Raji (cell line): ENCODE data around the gene COPS8.

Experiments
- POLR2A ChIP-seq: IDR thresholded peaks from 2 replicates; pipeline ENCODE4 v1.6.1; 2011; ENCODE audit warnings: low read depth, low read length, control low read depth; ENCODE audit not compliant: insufficient read depth

Gene COPS8

GRCh38 chr2:237084444-237084843, 1.2 kb upstream of the COPS8 start:
- TF ChIP-seq POLR2A: no peak

- TF ChIP-seq POLR2A: no peak
These were observed 5.2 kb downstream of the COPS8 start for GRCh38 chr2:237090906-237091305.

GRCh38 chr2:237091779-237092436, 6.2 kb downstream of the COPS8 start:
- no peak for TF ChIP-seq POLR2A

- no peak for TF ChIP-seq POLR2A
These were observed 6.8 kb downstream of the COPS8 start for GRCh38 chr2:237092506-237092905.

GRCh38 chr2:237092920-237093781, 7.5 kb downstream of the COPS8 start:
- TF ChIP-seq POLR2A: no peak

GRCh38 chr2:237096201-237096600, 10.5 kb downstream of the COPS8 start:
- TF ChIP-seq POLR2A: no peak

GRCh38 chr2:237096911-237097310, 11.2 kb downstream of the COPS8 start:
- no peak for TF ChIP-seq POLR2A

GRCh38 chr2:237097326-237097910, 11.7 kb downstream of the COPS8 start:
- no peak for TF ChIP-seq POLR2A

- no peak for TF ChIP-seq POLR2A
These were observed 12.4 kb downstream of the COPS8 start for GRCh38 chr2:237097911-237098702.

GRCh38 chr2:237099804-237100203, 14.1 kb downstream of the COPS8 start:
- no peak for TF ChIP-seq POLR2A

- TF ChIP-seq POLR2A: no peak
These were observed 15.7 kb downstream of the COPS8 start for GRCh38 chr2:237101118-237101979.

GRCh38 chr2:237102428-237102827, 16.7 kb downstream of the COPS8 start:
- TF ChIP-seq POLR2A: no peak

- TF ChIP-seq POLR2A: no peak
These were observed 23.8 kb downstream of the COPS8 start for GRCh38 chr2:237109421-237109934.
